HepG2 (cell line): ENCODE results near the gene PHF23. TPM values are rescaled to one million over a fixed set of nuclear protein-coding genes. Genes with fewer than 3 reads are reported as not detected.

Source experiments
- BCL6 ChIP-seq: IDR thresholded peaks from 2 replicates; pipeline ENCODE4 v1.6.1; 2016; ENCODE audit warnings: missing genetic modification reagents, missing compliant biosample characterization
- GABPB1 ChIP-seq: IDR thresholded peaks from 2 replicates; pipeline ENCODE4 v1.6.1; 2016; ENCODE audit warnings: mild to moderate bottlenecking, missing genetic modification reagents, moderate library complexity, missing compliant biosample characterization
- IKZF4 ChIP-seq: sonication (generic); formaldehyde crosslinking; IDR thresholded peaks from 2 replicates; pipeline ENCODE4 v1.5.1; 2020; ENCODE audit warnings: borderline replicate concordance, mild to moderate bottlenecking, low read depth, missing genetic modification reagents; ENCODE audit errors: not compliant biosample characterization
- MLLT10 ChIP-seq: sonication (generic); formaldehyde crosslinking; IDR thresholded peaks from 2 replicates; pipeline ENCODE4 v1.4.0; 2020; ENCODE audit warnings: missing genetic modification reagents
- NCOA2 ChIP-seq: sonication (generic); formaldehyde crosslinking; IDR thresholded peaks from 2 replicates; pipeline ENCODE4 v1.8.0; 2022; ENCODE audit warnings: inconsistent platforms
- PHF20 ChIP-seq: sonication (generic); formaldehyde crosslinking; IDR thresholded peaks from 2 replicates; pipeline ENCODE4 v1.5.0; 2020; ENCODE audit warnings: mild to moderate bottlenecking, missing genetic modification reagents
- RAD21 ChIP-seq: fragments of 450-650 bp; formaldehyde crosslinking; IDR thresholded peaks from 2 replicates; pipeline ENCODE4 v1.5.0; 2020; ENCODE audit warnings: mild to moderate bottlenecking
- RNF2 ChIP-seq: fragments of 450-650 bp; conservative IDR thresholded peaks from 2 replicates; pipeline ENCODE4 v1.6.1; 2016; ENCODE audit warnings: low read depth
- TEAD3 ChIP-seq: optimal IDR thresholded peaks from 2 replicates; pipeline ENCODE3; 2016; ENCODE audit warnings: borderline replicate concordance
- ZBTB42 ChIP-seq: sonication (generic); formaldehyde crosslinking; IDR thresholded peaks from 2 replicates; pipeline ENCODE4 v1.5.0; 2020; ENCODE audit warnings: mild to moderate bottlenecking, missing genetic modification reagents
- ZFP36L1 ChIP-seq: sonication (generic); formaldehyde crosslinking; IDR thresholded peaks from 2 replicates; pipeline ENCODE4 v1.8.0; 2022; ENCODE audit warnings: mild to moderate bottlenecking, missing genetic modification reagents, moderate library complexity
- ZNF34 ChIP-seq: sonication (generic); formaldehyde crosslinking; IDR thresholded peaks from 2 replicates; pipeline ENCODE4 v1.4.0; 2020; ENCODE audit warnings: mild to moderate bottlenecking, missing genetic modification reagents, borderline replicate concordance
- ZNF484 ChIP-seq: sonication (generic); formaldehyde crosslinking; IDR thresholded peaks from 2 replicates; pipeline ENCODE4 v1.5.1; 2020; ENCODE audit warnings: mild to moderate bottlenecking, low read depth, missing genetic modification reagents, borderline replicate concordance
- ZNF501 ChIP-seq: sonication (generic); formaldehyde crosslinking; IDR thresholded peaks from 2 replicates; pipeline ENCODE4 v1.5.1; 2020; ENCODE audit warnings: mild to moderate bottlenecking, moderate library complexity, missing genetic modification reagents
- polyA plus RNA-seq, 8 experiments: library from polyadenylated mRNA; depleted of rRNA in 3 of 8; stranded (reverse) in 7 of 8; unstranded in 1 of 8; fragments of >200 nt; fragmentation: Illumina TruSeq in 4 of 8; extraction: Trizol in 4 of 8; gene quantifications; 2 replicates each; pipeline versions ENCODE4 v1.2.1 to v1.2.3, GENCODE V29; 2011 to 2016; ENCODE audit warnings: low read depth in 4 of 8, missing spikeins in 1 of 8, mixed read lengths in 1 of 8; ENCODE audit not compliant: insufficient read depth in 1 of 8
- total RNA-seq, 5 experiments: library from RNA; depleted of rRNA; stranded (reverse); fragments of >200 nt; fragmentation: Illumina TruSeq; extraction: Trizol; gene quantifications; 2 replicates each; pipeline ENCODE4 v1.2.3, GENCODE V29; 2016; ENCODE audit warnings: low read depth in 1 of 5
- TF ChIP-seq, protein P1 (sequence below): IDR thresholded peaks from 2 replicates; pipeline ENCODE4 v1.6.1; 2016; ENCODE audit warnings: control low read depth
- TF ChIP-seq, protein P2 (sequence below): sonication (generic); formaldehyde crosslinking; IDR thresholded peaks from 2 replicates; pipeline ENCODE4 v1.8.0; 2022; ENCODE audit warnings: missing genetic modification reagents, mild to moderate bottlenecking, moderate library complexity, borderline replicate concordance
- TF ChIP-seq, protein P3 (sequence below): sonication (generic); formaldehyde crosslinking; IDR thresholded peaks from 2 replicates; pipeline ENCODE4 v1.4.0; 2020; ENCODE audit warnings: missing genetic modification reagents, borderline replicate concordance
- TF ChIP-seq, protein P4 (sequence below): sonication (generic); formaldehyde crosslinking; IDR thresholded peaks from 2 replicates; pipeline ENCODE4 v1.5.0; 2020; ENCODE audit warnings: mild to moderate bottlenecking, missing genetic modification reagents, borderline replicate concordance

The PHF23 gene
- total and polyA plus RNA-seq, 2 of the 13 experiments (the other 11 are each of a cell fraction or from before 2014, with no cell fraction given), result 27.6 to 33.2 TPM

DNA sequence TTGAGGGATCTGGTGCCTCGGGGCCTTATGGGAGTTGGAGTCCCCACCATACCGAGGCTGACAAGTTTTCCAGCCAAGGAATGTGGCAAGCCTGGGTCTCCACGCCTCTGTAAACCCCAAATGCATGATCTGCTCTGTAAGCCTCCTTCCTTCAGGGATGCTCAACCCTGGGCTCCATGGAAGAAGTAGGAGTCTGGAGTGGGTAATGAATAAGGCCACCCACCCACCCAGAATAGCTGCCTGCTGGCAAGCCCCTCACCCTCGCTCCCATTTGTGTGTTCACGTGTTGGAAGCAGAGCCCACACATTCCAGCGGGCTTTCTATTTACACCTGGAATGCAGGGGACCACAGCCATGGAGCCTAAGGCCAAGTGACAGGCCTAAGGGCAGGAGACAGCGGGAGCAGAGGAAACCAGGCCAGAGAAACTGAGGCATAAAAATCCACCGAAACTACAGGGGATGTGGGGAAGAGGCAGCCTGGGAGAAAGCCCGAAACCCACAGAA lies 24.1 kb downstream of the PHF23 start (continued):
- TF ChIP-seq, protein P1, sequence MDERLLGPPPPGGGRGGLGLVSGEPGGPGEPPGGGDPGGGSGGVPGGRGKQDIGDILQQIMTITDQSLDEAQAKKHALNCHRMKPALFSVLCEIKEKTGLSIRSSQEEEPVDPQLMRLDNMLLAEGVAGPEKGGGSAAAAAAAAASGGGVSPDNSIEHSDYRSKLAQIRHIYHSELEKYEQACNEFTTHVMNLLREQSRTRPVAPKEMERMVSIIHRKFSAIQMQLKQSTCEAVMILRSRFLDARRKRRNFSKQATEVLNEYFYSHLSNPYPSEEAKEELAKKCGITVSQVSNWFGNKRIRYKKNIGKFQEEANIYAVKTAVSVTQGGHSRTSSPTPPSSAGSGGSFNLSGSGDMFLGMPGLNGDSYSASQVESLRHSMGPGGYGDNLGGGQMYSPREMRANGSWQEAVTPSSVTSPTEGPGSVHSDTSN (CRISPR knock-in tag), result 0 out of 2 replicates have a peak, but pooled peaks have one; percentile 18
- TF ChIP-seq, protein P2, sequence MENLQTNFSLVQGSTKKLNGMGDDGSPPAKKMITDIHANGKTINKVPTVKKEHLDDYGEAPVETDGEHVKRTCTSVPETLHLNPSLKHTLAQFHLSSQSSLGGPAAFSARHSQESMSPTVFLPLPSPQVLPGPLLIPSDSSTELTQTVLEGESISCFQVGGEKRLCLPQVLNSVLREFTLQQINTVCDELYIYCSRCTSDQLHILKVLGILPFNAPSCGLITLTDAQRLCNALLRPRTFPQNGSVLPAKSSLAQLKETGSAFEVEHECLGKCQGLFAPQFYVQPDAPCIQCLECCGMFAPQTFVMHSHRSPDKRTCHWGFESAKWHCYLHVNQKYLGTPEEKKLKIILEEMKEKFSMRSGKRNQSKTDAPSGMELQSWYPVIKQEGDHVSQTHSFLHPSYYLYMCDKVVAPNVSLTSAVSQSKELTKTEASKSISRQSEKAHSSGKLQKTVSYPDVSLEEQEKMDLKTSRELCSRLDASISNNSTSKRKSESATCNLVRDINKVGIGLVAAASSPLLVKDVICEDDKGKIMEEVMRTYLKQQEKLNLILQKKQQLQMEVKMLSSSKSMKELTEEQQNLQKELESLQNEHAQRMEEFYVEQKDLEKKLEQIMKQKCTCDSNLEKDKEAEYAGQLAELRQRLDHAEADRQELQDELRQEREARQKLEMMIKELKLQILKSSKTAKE (CRISPR knock-in tag), result no peak
- TF ChIP-seq IKZF4 (CRISPR knock-in tag), result no peak
- TF ChIP-seq RAD21 (CRISPR knock-in tag), result no peak
- TF ChIP-seq GABPB1 (CRISPR knock-in tag), result 0 out of 2 replicates have a peak, but pooled peaks have one; percentile 46
- TF ChIP-seq ZBTB42, result no peak
- no peak; the same call in 1 of the 2 replicates for TF ChIP-seq ZNF501 (CRISPR knock-in tag)
- 0 out of 2 replicates have a peak, but pooled peaks have one; percentile 2 for TF ChIP-seq NCOA2
- no peak for TF ChIP-seq RNF2
- TF ChIP-seq, protein P3, sequence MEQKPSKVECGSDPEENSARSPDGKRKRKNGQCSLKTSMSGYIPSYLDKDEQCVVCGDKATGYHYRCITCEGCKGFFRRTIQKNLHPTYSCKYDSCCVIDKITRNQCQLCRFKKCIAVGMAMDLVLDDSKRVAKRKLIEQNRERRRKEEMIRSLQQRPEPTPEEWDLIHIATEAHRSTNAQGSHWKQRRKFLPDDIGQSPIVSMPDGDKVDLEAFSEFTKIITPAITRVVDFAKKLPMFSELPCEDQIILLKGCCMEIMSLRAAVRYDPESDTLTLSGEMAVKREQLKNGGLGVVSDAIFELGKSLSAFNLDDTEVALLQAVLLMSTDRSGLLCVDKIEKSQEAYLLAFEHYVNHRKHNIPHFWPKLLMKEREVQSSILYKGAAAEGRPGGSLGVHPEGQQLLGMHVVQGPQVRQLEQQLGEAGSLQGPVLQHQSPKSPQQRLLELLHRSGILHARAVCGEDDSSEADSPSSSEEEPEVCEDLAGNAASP (CRISPR knock-in tag), result no peak
- TF ChIP-seq TEAD3 (CRISPR knock-in tag), result peak; percentile 78
- TF ChIP-seq, protein P4, sequence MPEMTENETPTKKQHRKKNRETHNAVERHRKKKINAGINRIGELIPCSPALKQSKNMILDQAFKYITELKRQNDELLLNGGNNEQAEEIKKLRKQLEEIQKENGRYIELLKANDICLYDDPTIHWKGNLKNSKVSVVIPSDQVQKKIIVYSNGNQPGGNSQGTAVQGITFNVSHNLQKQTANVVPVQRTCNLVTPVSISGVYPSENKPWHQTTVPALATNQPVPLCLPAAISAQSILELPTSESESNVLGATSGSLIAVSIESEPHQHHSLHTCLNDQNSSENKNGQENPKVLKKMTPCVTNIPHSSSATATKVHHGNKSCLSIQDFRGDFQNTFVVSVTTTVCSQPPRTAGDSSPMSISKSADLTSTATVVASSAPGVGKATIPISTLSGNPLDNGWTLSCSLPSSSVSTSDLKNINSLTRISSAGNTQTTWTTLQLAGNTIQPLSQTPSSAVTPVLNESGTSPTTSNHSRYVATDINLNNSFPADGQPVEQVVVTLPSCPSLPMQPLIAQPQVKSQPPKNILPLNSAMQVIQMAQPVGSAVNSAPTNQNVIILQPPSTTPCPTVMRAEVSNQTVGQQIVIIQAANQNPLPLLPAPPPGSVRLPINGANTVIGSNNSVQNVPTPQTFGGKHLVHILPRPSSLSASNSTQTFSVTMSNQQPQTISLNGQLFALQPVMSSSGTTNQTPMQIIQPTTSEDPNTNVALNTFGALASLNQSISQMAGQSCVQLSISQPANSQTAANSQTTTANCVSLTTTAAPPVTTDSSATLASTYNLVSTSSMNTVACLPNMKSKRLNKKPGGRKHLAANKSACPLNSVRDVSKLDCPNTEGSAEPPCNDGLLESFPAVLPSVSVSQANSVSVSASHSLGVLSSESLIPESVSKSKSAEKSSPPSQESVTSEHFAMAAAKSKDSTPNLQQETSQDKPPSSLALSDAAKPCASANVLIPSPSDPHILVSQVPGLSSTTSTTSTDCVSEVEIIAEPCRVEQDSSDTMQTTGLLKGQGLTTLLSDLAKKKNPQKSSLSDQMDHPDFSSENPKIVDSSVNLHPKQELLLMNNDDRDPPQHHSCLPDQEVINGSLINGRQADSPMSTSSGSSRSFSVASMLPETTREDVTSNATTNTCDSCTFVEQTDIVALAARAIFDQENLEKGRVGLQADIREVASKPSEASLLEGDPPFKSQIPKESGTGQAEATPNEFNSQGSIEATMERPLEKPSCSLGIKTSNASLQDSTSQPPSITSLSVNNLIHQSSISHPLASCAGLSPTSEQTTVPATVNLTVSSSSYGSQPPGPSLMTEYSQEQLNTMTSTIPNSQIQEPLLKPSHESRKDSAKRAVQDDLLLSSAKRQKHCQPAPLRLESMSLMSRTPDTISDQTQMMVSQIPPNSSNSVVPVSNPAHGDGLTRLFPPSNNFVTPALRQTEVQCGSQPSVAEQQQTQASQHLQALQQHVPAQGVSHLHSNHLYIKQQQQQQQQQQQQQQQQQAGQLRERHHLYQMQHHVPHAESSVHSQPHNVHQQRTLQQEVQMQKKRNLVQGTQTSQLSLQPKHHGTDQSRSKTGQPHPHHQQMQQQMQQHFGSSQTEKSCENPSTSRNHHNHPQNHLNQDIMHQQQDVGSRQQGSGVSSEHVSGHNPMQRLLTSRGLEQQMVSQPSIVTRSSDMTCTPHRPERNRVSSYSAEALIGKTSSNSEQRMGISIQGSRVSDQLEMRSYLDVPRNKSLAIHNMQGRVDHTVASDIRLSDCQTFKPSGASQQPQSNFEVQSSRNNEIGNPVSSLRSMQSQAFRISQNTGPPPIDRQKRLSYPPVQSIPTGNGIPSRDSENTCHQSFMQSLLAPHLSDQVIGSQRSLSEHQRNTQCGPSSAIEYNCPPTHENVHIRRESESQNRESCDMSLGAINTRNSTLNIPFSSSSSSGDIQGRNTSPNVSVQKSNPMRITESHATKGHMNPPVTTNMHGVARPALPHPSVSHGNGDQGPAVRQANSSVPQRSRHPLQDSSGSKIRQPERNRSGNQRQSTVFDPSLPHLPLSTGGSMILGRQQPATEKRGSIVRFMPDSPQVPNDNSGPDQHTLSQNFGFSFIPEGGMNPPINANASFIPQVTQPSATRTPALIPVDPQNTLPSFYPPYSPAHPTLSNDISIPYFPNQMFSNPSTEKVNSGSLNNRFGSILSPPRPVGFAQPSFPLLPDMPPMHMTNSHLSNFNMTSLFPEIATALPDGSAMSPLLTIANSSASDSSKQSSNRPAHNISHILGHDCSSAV (CRISPR knock-in tag), result no peak
- no peak for TF ChIP-seq ZNF484 (CRISPR knock-in tag)
- no peak for TF ChIP-seq PHF20 (CRISPR knock-in tag)
- TF ChIP-seq BCL6 (CRISPR knock-in tag), result no peak
- TF ChIP-seq ZFP36L1 (CRISPR knock-in tag), result no peak
- no peak for TF ChIP-seq ZNF34 (CRISPR knock-in tag)
- no peak for TF ChIP-seq MLLT10 (CRISPR knock-in tag)
